Stimulated activated CD8-positive, alpha-beta memory T cell treated with anti-CD3 and anti-CD28 coated beads, Interleukin-2, amount 100 ng/mL, for 48 hours (primary cell): ENCODE results near the gene TGFB3.

Experiments
- DNase-seq, 2 donors: peaks; one replicate each; pipeline ENCODE4 v3.0.0-alpha.2; 2020; ENCODE audit warnings: low read depth in 2 of 2

Gene TGFB3

DNA sequence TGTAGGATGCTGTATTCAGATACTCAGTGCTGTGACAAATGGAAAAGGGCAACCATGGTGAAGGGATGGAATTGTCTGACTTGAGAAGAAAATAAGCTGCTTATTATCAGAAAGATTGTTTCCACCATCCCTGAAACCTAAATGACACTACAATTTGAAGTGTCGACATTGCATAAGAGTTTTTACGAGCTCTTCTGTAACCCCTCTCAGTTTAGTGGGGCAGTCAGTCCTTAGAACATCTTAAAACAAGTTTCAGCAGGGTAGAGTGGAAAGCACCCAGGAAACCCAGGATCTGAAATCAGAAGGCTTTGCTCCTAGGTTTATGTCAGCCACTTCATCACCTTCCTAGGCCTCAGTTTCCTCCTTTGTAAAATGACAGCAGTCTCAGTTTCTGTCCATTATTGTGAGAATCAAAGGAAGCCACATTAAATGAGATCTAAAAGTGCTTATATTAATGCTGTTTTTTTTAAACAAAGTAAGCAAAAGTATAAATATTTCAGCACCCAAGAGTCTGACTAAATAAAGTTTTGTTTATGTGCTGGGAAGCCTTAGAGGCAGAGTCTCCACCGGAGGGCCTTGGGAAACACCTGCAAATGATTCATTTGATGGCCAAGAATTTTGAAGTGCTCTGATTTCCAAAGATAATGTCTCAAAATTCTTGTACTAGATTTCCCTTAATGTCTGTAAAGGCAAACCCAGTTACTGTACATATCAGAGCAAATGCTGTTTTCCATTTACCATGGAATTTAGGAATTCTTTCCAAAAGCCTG is 5.6 kb upstream of the TGFB3 start:
- DNase-seq: no peak

DNA sequence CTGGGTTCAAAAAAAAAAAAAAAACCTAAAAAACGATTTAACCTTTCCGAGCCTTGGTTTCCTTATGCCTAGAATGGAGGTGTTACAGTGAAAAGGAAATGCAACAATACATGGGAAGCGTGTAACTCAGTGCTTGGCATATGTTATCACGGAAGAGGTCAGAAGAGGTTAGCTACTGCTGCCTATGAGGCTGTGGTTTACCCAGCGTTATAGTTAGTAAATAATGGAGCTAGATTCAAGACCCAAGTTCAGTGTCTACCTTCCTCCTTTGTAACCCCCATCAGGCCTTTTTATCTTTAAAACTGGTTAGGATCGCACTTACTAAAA is 4.6 kb upstream of the TGFB3 start:
- DNase-seq: no peak

GRCh38 chr14:75985618-75986438 is 4.0 kb upstream of the TGFB3 start, which contains the start of gene IFT43:
TSS of gene IFT43 (plus strand) at chr14:75985763. CDS start at chr14:75985787, 24 bp downstream.
- DNase-seq: peak; percentile 80 to 88

DNA sequence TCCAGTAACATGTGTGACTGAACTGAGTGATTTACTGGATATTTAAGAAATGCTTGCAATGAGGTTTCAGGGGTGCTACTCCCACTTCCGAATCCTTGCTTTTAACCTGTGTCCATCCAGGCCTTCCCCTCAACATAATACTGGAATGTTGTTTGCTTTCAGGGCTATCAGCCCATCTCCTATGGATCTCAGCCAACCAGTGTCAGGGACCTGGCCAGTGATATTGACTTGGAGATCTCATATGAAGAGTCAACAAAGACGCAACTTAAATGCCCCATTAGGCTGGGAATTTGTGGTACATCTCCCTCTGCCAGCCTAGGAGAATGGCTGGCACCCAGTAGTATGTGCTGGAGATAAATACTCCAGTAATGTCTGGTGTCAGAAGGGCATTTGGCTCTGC is 2.9 kb upstream of the TGFB3 start:
- no peak for DNase-seq

DNA sequence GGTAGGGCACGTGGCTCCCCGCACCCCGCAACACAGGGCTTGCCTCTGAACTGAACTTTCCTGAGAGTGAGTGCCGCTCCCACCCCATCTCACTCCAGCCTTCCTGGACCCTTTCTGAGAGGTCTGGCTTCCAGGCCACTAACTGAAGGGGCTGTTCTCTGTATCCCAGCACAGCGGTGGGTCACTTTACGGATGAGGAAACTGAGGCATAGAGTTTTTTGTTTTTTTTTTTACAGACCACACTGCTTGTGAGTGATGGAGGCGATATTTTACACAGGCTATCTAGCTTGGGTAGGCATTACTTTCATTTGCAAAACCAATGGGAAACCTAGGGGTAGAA is 1.2 kb upstream of the TGFB3 start:
- DNase-seq: no peak

DNA sequence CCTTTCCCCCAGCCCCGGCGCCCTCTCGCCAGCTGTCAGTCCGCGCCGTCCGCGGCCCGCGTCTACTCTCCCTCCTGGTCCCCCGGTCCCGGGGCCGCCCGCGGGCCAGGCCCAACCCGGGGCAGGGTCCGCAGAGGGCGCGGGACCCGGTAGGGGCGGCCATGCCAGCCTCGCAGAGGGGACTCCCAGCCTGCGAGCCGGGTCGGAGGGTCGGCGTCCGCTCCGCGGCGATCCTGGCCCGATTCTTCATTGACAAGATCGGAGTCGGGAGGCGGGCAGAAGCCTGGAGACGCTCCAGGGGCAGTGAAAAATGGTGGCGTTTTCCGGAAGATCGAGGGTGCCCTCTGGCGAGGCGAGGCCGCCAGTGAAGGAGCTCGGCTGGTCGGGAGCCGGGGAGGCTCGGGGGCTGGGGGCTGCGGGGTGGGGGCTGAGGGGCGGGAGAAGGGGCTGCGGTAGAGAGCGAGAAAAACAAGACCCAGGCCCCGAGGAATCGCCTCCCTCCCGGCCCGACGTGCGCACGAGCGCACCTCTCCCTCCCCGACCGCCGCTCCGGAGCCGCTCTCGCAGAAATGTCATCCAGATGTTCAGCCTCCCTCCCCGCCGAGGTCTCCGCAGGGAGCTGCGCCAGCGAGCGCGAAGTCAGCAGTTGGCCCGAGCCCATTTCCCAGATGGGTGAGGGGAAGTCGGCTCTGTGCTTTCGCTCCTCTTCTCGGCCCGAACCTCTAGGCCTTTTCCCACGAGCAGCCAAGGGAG is 647 bp upstream of the TGFB3 start:
- peak; percentile 51 to 66 for DNase-seq

- DNase-seq: no peak
Observed at GRCh38 chr14:75980856-75981255, 939 bp downstream of the TGFB3 start.

DNA sequence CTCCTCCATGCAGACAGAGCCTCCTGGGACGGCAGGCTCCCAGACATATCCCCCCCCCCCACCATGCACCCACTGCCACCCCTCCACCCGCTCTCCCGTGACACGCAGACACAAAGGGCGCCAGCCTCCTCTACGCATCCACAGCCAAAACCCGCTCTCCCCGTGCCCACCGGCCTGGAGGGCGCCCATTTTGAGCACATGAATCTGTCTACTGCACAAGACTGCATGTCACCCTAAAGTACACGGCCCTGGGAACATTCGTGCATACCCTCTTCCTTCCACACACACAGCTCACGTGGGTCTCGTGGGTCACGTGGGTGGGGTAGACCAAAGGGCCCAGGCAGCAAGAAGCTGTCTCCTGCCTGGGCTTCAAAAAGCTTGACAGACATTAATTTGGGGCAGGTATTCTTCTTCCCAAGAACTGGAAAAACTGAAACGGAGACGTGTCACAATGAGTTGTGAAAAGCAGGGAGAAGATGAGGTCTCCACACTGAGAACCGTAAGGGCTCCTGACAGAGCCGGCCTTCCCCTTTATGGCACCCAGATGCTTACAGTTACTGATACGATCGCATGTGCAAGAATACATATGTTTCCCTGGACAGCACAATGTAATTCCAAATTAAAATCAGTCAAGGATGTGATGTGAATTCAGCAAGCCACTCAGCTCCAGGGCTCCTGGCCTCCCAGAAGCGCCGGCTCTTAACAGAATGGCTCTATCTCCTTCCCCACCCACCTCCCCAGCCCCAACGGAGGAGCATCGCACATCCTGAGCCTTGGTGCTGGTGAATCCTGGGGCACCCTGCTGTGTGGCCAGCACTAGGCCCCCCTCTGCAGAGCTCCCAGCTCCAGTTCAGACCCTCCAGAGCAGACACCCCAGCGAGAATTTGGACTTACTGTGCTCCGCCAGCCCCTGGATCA is 1.9 kb downstream of the TGFB3 start:
- DNase-seq: no peak

- no peak for DNase-seq
Observed at GRCh38 chr14:75979071-75979571, 2.7 kb downstream of the TGFB3 start.

DNA sequence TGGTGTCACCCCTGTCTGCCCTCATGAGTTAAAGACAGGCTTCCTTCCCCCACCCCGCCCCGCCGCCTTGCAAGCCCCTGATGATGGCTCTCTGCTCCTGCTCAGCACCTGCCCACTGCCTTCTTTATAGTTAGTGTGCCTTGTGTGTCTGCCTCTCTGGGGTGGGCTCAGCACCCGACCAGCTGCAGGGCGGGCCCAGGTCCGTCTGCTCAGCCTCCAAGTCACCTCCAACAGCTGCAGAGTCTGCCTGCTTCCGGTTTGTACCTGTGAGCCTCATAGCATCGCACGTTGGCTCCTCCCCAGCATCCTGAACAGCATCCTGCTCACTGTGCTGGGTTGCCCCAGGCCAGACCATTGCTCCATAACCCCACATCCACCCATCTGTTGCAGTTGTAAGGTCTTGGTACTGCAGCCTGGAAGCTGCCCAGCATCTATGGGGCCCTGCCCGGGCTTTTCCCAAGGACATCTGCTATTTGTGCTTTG is 3.5 kb downstream of the TGFB3 start:
- no peak for DNase-seq

GRCh38 chr14:75977582-75977943 is 4.2 kb downstream of the TGFB3 start:
- DNase-seq: no peak

DNA sequence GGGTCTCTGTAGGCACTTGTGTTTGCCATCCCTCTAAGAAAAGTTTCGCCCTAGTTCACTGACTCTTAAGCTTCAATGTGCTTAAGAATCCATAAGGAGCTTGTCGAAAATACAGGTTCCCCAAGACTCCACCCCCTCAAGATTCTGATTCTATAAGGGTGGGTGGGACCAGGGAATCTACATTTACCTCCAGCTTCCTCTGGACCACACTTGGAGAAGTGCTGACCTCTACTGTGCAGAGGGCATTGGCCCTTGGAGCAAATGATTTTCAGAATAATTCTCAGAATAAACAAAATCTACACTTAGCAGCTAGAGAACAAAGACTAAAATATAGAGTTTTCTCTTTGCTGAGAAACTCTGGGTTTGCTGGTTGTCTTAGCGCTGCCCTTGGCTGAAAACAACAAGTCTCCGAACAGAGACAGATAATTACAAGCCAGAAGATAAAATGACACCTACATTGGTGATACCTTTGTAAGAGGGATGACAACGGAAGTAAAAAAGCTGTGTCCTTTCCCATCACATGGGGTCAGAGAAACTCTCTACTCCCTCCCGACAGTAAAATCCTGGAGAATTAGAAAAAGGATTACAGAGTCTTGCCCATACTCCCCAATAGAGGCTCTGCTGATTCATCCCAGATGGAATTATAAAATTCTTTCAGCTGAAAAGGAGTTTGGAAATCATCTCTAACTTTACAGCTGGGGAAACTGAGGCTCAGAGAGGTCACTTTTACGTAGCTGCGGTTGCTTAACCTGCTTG is 4.8 kb downstream of the TGFB3 start:
- DNase-seq: no peak

GRCh38 chr14:75972801-75973421 is 8.9 kb downstream of the TGFB3 start:
- no peak for DNase-seq

DNA sequence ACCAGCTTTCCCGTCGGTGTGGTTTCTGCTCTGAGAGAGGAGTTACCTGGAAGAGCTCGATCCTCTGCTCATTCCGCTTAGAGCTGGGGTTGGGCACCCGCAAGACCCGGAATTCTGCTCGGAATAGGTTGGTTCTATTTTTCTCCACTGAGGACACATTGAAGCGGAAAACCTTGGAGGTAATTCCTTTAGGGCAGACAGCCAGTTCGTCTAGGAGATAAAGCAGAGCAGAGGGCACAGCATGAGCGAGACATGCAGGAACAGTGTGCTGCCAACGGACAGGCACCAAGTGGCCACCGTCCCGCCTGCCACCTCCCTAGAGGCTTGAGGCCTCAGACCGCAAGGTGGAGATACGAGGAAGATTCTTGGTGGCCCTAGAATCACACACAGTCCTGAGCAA is 10.3 kb downstream of the TGFB3 start:
- no peak for DNase-seq

GRCh38 chr14:75970989-75971388 is 10.8 kb downstream of the TGFB3 start:
- no peak for DNase-seq

GRCh38 chr14:75969891-75970290 is 11.9 kb downstream of the TGFB3 start:
- no peak for DNase-seq

GRCh38 chr14:75969126-75969525 is 12.7 kb downstream of the TGFB3 start:
- DNase-seq: no peak

DNA sequence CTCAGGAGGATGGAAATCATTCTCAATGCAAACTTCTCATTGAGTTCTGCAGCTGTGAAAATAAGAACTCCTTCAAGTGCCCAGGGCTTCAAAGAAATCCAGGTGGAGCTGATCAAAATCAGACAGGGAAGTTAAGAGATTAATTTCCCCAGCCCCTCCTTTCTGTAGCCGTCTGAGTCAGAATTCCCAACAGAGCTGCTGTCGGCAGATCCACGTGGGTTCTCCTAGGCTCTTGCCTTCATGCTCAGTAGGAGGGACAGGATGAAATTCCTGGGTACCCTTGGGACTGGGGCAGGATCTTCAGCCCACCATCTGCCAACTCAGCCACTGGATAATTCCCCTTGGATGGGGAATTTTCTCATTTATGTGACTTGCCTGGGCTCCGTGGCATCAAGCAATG is 13.3 kb downstream of the TGFB3 start:
- DNase-seq: no peak

DNA sequence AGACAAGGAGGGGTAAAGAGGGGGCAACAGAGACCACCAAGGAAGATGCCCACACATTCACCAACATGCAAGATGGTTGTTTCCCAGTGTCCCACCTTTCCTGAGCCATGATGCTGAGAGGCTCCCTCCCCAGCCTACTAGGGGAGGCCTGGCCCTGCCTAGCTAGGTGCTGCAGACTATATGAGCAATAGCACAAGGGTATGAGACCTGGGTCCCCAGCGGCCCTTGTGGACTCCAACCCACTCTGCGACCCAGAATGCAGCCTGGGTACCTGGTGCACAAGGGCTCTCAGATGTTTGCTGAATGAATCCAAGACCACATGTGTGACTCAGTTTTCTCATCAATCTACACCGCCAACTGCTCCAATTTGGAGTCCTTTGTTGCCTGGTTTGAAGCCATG is 13.9 kb downstream of the TGFB3 start:
- DNase-seq: no peak

DNA sequence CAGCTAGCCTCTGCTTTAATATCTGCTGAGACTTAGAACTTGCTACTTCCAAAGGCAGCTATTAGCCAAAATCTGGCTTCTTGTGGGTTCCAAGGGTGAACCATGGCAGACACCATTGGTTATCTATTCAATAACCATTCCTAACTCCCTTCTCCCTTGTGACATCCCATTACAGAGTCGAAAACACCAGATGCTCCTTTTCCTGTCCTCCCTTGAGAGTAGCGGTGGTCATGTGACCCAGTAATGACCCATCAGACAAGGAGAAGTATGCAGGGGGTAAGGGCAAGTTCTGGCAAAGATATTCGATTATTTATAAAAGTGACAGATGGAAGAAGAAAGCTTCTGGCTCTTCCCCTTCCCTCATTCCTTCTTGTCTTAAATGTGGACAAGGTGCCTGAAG is 20.1 kb downstream of the TGFB3 start:
- DNase-seq: no peak
